ENCODE measurements around the gene ACP2.

DNA sequence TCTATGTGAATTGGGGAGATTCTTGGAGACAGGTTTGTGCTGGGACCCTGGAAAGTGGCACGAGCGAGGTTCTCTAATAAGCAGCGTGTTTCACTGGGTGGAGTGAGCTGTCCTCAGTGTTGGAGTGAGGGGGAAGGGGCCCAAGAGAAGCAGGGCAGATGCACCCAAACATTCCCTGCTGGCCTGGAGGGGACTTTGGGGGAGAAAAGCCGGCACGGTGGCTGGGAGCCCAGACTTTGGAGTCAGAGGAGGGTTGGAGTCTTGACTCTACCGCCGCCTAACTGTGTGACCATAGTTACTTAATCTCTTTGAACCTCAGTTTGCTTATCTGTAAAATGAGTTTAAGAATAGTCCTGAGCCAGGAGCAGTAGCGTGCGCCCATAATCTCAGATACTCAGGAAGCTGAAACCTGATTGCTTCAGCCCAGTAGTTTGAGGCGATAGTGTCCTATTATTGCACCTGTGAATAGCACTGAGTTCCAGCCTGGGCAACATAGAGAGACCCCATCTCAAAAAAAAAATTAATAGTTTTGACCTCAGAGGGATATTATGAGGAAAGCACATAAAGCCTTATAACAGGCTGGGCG, 9.8 kb upstream of the ACP2 start:
- no peak for TF ChIP-seq POLR2AphosphoS5 (IDR thresholded peaks at IDR 0.05; ENCODE audit: low read depth)
- TF ChIP-seq, protein P1, sequence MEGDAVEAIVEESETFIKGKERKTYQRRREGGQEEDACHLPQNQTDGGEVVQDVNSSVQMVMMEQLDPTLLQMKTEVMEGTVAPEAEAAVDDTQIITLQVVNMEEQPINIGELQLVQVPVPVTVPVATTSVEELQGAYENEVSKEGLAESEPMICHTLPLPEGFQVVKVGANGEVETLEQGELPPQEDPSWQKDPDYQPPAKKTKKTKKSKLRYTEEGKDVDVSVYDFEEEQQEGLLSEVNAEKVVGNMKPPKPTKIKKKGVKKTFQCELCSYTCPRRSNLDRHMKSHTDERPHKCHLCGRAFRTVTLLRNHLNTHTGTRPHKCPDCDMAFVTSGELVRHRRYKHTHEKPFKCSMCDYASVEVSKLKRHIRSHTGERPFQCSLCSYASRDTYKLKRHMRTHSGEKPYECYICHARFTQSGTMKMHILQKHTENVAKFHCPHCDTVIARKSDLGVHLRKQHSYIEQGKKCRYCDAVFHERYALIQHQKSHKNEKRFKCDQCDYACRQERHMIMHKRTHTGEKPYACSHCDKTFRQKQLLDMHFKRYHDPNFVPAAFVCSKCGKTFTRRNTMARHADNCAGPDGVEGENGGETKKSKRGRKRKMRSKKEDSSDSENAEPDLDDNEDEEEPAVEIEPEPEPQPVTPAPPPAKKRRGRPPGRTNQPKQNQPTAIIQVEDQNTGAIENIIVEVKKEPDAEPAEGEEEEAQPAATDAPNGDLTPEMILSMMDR (IDR thresholded peaks at IDR 0.05; ENCODE audit: insufficient read depth, low read length): no peak
- TF ChIP-seq, protein P2, sequence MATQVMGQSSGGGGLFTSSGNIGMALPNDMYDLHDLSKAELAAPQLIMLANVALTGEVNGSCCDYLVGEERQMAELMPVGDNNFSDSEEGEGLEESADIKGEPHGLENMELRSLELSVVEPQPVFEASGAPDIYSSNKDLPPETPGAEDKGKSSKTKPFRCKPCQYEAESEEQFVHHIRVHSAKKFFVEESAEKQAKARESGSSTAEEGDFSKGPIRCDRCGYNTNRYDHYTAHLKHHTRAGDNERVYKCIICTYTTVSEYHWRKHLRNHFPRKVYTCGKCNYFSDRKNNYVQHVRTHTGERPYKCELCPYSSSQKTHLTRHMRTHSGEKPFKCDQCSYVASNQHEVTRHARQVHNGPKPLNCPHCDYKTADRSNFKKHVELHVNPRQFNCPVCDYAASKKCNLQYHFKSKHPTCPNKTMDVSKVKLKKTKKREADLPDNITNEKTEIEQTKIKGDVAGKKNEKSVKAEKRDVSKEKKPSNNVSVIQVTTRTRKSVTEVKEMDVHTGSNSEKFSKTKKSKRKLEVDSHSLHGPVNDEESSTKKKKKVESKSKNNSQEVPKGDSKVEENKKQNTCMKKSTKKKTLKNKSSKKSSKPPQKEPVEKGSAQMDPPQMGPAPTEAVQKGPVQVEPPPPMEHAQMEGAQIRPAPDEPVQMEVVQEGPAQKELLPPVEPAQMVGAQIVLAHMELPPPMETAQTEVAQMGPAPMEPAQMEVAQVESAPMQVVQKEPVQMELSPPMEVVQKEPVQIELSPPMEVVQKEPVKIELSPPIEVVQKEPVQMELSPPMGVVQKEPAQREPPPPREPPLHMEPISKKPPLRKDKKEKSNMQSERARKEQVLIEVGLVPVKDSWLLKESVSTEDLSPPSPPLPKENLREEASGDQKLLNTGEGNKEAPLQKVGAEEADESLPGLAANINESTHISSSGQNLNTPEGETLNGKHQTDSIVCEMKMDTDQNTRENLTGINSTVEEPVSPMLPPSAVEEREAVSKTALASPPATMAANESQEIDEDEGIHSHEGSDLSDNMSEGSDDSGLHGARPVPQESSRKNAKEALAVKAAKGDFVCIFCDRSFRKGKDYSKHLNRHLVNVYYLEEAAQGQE (IDR thresholded peaks at IDR 0.05; ENCODE audit: insufficient replicate concordance, low read depth): no peak
